ENCODE results near the gene DDX3X. TPM values are rescaled to one million over a fixed set of nuclear protein-coding genes. Genes with fewer than 3 reads are reported as not detected.

The DDX3X gene
- polyA plus RNA-seq, 1 donor = 161 TPM

DNA sequence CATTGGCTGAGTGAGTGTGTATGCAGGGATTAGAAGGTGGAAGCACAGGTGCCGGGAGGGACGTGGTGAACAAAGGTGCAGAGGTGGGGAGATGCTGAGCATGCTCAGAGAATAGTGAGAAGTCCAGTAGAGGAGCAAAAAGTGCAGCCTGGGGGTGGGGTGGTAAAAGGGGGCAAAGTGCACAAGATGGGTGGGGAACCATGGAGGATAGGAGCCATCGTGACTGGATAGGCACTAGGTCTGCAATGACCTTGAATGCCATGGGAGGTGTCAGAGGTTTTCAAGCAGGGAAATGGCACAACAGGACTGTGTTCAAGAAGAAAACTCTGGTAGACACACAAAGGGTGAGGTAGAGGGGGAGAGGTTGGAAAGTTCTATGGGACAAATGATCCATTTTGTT, 6.6 kb upstream of the DDX3X start:
- DNase-seq (ENCODE audit: low read depth) = no peak

- DNase-seq (ENCODE audit: low read depth) = no peak
Observed at GRCh38 chrX:41329101-41329500, 4.9 kb upstream of the DDX3X start.

DNA sequence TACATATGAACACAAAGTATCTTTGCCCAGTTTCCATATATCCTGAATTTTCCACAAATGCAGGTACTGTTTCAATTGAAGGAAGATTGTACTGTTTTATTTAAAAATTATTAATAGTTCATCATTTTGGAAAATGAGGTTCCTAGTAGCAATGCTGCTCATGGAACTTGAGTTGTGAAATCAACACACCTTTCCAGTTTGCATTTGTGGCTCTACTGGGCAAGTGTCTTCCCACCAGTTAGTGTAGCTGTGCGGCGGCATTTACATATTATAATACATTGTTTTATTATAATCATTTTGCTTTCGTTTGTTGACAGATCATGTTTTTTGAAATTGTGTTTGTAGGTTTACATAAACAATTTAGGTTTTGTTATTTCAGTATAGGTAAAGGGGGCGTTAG, 2.0 kb upstream of the DDX3X start:
- DNase-seq (ENCODE audit: low read depth) = no peak

DNA sequence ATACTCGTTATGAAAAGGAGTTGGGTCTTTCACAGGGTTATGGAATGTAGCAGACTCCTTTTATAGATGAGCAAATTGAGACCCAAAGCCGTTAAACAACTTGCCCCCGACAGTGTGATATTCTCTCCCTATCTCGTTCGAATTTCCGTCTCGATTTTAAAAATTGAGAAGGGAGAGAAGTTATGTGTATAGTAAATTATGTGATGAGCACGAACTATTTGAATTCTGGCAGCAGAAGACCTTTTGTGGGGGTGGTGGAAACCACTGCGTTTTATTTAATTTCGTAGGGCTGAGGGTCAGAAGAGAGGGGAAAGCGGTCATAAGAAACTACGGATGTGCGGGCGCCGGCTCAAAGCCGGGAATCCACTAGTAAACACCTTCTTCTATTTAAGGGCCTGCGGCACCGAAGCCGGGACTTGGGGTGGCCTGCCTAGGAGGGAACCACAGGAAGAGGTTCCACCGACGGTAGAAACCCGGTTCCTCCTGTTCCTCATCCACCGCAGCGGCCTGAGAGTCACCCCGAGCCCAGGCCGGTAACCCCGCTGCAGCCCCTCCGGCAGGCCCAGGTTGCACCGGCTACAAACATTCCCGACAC, 1.5 kb upstream of the DDX3X start:
- DNase-seq (ENCODE audit: low read depth) = no peak

DNA sequence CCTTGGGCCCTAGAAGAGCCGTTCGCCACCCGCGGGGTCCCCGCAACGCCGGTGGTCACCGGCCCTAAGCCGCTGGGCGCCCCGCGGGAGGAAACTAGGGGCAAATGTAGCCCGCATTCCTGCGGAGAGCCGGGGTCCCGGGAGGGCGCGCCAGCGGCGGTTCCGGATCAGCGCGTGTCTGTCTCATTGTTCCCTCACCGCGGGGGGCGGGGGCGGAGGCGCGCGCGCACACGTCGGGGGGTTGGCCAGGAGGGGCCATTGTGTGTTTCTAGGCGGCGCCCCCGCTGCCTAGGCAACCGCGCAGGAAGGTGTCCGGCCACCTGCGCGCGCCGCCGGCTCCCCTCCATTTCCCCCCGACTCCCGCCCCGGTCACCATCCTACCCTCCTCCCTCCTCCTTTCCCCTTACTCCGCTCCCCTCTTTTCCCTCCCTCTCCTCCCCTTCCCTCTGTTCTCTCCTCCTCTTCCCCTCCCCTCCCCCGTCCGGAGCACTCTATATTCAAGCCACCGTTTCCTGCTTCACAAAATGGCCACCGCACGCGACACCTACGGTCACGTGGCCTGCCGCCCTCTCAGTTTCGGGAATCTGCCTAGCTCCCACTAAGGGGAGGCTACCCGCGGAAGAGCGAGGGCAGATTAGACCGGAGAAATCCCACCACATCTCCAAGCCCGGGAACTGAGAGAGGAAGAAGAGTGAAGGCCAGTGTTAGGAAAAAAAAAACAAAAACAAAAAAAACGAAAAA, 789 bp upstream of the DDX3X start:
- peak; percentile 74 for DNase-seq (ENCODE audit: low read depth)

- peak; percentile 76 for DNase-seq (ENCODE audit: low read depth)
Observed at GRCh38 chrX:41334363-41335197, 618 bp downstream of the DDX3X start.

DNA sequence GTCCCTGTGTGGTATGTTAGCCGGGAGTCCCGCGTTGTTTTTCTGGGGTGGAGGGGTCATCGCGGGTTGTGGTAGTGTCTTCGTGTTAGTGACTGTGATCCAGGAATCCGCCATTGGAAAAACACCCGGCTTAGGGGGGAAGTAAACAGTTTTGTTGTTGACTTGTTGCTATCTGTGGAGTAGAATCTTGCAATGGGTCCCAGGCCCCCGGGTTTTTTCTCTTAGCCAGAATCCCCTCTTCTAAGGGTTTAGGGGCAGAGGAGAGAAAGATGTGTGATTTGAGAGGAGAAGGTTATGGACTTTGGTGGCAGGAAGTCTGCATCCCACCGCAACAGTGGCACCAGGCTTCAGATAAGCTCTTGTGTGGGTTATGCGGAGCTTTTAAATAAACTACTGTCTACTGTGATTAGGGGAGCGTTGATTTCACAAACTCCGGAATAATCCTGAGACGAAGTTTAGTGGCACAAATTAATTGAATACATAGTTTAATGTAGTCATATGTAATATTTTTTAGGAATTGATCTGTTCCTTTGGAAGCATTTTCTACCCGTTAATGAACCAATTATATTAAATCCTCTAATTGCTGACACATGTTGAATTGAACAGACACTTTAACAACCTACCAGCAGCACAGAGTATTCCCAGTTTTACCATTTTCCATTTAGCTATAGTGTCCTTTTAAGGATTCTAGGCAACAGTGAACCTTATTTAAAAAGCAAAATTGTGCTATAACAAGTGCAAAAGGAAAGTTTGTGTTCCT, 1.4 kb downstream of the DDX3X start:
- DNase-seq (ENCODE audit: low read depth) = no peak

DNA sequence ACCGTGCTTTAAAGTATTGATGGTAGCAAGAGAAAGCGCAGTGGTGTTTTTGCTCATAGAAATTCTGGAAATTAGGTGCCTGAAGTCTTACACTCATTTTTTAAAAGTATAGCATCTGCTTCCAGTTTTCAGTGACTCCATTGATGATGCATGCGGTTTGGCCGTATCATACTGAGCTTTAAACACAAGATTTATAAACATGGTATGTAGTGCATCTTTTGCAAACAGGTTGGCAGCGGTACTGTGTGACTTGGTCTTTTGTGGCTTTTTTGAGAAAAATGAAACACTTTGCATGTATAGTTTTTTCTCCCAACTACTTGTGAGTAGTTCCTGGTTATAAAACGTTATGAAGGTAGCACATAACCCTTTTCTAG, 2.0 kb downstream of the DDX3X start:
- no peak for DNase-seq (ENCODE audit: low read depth)

DNA sequence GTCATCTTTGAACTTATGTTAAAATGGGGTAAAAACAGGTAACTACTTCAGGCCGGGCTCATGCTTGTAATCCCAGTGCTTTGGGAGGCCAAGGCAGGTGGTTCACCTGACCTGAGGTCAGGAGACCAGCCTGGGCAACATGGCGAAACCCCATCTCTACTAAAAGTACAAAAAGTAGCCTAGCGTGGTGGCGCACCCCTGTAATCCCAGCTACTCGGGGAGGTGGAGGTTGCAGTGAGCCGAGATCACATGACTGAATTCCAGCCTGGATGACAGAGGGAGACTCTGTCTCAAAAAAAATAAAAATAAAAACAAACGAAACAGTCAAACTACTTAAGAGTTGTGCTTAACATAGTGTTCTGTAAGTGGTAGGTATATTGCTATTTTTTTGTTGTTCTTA, 2.5 kb downstream of the DDX3X start:
- no peak for DNase-seq (ENCODE audit: low read depth)

GRCh38 chrX:41337140-41337539, 3.2 kb downstream of the DDX3X start:
- DNase-seq (ENCODE audit: low read depth) = no peak

DNA sequence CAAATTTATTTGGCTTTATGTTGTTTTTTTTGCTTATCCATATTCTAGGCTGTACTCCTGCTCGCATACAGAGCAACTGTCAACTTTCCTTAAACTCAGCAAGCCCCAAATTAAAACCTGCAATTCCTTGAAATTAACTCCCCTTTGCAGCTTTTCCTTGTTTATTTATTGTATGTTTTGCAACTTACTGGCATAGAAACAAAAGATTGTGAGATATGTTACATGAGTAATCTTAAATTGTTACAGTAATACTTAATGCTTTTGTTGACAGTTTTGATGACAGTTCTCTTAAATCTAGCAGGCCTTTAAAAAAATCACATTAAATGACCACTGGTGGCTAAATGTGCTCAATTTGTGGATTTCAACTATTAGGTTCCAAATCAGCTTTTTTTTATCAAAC, 4.5 kb downstream of the DDX3X start:
- no peak for DNase-seq (ENCODE audit: low read depth)

GRCh38 chrX:41339148-41339547, 5.2 kb downstream of the DDX3X start:
- DNase-seq (ENCODE audit: low read depth) = no peak

DNA sequence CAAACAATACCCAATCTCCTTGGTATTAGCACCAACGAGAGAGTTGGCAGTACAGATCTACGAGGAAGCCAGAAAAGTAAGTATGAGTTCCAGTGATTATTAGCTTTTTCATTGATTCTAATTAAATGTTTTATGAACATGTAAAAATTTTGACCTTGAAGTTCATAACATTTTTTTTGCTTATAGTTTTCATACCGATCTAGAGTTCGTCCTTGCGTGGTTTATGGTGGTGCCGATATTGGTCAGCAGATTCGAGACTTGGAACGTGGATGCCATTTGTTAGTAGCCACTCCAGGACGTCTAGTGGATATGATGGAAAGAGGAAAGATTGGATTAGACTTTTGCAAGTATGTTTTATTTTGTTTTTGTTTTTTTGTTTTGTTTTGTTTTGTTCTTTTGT, 10.1 kb downstream of the DDX3X start:
- no peak for DNase-seq (ENCODE audit: low read depth)

DNA sequence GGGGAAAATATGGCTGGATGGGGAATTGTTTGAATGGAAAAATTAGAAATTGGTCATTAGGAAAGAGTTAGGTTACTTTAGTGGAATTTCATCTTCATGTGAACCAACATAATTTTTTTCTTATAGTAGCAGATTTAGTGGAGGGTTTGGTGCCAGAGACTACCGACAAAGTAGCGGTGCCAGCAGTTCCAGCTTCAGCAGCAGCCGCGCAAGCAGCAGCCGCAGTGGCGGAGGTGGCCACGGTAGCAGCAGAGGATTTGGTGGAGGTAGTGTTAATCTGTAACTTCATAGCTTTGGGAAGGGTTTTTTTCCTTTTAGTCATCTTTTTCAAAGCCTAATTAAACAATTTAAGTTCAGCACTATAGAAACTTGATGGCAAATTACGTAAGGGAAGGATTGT, 13.2 kb downstream of the DDX3X start:
- DNase-seq (ENCODE audit: low read depth) = no peak

- no peak for DNase-seq (ENCODE audit: low read depth)
Observed at GRCh38 chrX:41348551-41348950, 14.6 kb downstream of the DDX3X start.

- no peak for DNase-seq (ENCODE audit: low read depth)
Observed at GRCh38 chrX:41350150-41350975, 16.4 kb downstream of the DDX3X start.

DNA sequence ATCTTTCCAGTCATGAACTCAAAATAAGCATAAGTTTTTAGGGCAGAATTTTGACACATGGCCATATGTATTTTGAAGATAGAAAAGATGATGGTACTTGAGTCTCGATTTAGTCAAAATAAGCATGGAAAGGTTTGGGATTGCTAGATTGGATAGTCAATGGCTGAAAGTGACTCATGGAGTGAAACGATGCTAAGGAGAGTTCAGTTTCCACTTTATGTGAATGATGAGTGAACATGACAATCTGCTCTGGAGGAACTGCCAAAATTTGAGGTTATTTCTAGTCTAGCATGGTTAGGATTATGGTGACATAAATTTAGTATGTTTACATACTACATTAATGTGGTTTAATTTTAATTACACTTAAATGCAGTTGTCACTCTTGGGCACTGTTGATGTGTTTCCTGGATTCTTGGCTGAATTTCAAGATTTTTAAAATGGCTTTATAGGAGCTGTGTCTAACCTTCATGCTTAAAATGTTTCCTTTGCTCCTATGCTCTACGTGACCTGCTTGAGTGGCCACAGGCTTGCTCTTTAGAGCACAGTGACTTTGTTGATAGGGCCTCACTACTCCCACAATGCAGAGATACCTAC, 17.1 kb downstream of the DDX3X start:
- no peak for DNase-seq (ENCODE audit: low read depth)

DNA sequence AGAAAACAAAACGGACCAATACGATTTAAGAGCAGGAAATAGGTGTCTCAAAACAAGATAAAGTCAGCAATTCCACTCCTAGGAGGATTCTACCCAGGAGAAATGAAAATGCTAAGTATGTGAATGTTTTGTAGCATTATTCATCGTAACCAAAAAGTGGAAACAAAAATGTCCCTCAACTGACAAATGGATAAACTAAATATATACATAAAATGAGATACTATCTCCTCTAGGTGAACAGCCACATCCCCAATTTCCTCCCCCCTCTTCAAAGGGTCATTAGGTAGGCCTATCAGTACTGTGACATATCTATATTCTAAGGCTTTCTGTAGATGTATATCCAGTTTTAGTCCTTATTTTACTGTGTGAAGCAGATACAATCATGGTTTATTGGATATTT, 18.0 kb downstream of the DDX3X start:
- no peak for DNase-seq (ENCODE audit: low read depth)

DNA sequence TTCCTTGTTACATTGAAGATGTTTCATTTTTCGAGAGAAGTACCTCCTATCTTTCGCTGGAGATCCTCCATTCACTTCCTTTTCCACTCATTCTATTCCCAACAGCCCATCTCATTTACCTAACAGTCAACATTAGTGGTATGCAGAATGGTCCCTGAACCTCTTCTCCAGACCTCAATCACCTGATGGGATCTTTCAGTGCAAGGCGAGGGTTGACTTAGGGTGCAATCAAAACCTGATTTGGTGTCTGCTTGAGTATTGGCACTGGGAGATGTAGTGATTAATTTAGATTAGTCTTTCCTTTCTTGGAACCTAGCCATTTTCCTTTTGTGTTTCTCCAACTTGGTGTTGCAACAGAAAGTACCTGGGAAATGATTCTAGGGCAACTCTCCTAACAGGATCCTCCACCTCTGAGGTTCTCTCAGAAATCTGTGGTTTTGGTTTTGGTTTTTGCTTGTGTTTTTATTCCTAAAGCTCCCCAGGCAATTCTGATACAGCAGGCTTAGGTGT, 18.4 kb downstream of the DDX3X start:
- no peak for DNase-seq (ENCODE audit: low read depth)

DNA sequence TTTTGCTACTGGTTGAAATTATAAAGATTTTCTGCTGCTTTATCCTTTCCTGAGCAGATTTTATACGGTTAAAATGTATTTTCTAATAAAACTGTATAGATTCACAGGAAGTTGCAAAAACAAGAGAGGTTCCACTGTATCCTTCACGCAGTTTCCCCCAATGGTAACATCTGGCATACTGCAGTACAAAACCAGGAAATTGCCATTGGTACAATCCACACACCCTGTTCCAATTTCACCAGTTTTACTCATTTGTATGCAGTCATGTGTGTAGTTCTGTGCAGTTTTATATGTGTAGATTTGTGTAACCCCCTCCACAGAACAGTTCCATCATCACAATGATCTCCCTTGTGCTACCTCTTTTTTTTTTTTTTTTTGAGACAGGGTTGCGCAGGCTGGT, 20.0 kb downstream of the DDX3X start:
- no peak for DNase-seq (ENCODE audit: low read depth)

DNA sequence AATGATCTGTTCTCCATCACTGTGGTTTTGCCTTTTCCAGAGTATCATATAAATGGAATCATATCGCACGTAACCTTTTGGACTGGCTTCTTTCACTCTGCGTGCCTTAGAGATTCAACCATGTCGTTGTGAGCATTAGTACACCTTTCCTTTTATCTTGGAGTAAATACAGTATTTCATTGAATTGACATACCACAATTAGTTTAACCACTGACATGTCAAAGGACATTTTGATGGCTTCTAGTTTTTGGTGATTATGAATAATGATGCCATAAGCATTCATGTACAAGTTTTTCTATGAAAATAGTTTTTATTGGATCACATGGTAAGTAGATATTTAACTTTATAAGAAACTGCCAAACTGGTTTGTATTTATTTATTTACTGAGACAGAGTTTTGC, 35.2 kb downstream of the DDX3X start:
- DNase-seq (ENCODE audit: low read depth) = no peak
